GM21526 (cell line): ENCODE measurements around the gene ARRDC2.

Source experiments
- ATAC-seq: cut with Tn5 transposase; IDR thresholded peaks from one replicate; pipeline ENCODE4 v1.9.1; 2021; ENCODE audit warnings: moderate library complexity; ENCODE audit not compliant: unreplicated experiment, low FRiP score

Gene ARRDC2

DNA sequence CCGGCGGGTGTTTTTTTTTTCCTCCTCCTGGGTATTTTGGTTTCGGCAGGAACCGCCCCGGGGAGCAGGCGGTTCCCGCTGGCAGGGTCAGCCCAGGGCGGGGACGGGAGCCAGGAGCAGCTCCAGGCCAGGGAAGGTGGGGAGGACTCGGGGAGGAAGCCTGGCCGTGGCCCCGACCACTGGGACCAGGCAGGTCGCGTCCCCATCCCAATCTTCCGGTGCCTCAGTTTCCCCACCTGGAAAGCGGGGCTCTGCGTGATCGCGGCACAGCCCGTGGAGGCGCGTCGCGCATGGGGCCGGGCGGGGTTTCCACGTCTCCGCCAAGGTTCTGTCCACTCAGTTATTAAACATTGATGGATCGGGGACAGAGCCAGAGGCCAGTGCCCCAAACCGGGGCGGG is 43.9 kb downstream of the ARRDC2 start:
- ATAC-seq = no peak

DNA sequence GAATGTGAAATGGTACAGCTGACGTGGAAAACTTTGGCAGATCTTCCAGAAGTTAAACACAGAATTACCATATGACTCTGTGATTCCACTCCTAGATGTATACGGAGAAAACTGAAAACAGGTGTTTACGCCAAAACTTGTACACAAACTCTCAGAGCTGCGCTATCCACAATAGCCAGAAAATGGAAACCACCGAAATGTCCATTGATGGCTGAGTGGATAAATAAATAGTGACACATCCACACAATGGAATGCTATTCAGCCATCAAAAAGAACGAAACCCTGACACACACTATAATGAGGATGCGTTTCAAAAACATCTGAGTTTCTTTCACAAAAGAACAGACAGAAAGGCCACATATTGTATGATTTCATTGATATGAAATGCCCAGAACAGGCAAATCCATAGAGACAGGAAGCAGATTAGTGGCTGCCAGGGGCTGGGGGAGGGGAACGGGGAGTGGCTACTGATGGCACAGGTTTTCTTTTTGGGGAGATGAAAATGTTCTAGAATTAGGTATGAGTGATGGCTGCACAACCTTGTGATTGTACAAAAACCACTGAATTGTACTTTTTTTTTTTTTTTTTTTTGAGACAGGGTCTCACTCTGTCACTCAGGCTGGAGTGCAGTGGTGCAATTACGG is 45.7 kb downstream of the ARRDC2 start:
- ATAC-seq = no peak

DNA sequence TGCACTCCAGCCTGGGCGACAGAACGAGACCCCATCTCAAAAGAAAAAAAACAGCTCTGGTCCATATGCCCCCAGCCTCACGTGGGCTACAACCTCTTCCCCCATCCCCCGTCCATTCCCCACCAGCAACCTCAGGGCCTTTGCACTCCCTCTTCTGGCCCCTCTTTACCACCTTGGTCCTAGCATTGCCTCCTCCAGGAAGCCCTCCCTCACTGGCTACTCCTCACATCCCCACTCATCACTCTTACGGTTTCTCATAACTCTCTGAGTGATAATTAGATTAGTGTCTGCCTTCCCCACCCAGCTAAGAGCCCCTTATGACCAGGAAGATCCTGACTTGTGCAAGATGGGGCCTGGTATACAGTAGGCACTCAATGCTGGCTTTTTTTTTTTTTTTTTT is 48.0 kb downstream of the ARRDC2 start:
- no peak for ATAC-seq

DNA sequence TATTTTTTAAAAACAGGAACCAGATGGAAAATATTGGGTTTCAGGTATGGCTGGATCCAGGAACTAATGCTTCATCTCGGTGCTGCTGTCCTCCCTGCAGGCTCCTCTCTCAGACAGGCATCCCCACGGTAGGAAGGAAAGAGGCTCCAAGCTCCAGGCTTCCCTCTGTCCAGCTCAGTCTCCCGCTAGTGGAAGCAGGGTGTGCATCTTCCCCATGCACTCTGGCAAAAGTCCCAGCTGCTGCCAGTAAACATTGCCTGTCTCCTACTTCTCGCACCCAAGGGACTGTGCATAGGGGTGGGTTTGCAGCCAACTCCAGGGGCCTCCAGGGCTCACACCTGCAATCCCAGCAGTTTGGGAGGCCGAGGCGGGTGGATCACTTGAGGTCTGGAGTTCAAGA is 49.6 kb downstream of the ARRDC2 start:
- ATAC-seq = no peak

DNA sequence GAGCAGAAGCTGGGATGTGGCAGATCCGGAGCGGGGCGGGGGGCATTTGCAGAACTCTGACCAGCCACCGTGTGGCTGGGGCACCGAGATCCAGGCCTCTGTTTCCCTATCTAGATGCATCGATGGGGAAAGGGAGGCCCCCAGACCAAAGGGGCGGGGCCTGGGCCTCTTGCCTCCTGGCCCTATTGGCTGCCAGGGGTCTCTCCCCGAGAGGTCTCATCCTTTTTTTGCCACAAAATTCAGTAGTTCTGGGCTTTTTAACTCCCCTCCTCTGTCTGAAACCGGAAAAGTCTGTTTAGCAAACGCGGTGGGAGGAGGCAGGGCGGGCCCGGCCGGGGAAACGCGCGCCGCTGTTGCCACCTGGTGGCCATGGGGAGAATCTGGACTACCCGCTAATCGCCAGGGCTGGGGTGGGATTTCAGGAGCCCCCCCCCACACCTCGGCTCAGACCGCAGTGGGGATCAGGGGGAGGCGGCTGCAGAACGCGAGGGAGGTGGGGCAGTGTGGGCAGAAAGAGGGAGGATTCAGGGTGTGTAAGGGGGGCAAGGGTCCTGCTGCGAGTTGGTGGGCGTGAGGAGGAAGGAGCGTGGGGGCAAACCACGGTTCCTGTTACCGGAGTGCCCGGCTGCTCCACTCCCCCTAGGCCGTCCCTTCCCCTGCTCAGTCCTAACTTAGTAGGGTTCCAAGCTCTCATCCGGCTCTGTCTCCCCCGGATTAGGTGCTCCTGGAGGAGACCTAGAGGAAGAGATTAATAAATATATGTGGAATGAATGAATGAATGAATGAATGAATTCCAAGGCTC is 50.4 kb downstream of the ARRDC2 start:
- ATAC-seq = no peak

DNA sequence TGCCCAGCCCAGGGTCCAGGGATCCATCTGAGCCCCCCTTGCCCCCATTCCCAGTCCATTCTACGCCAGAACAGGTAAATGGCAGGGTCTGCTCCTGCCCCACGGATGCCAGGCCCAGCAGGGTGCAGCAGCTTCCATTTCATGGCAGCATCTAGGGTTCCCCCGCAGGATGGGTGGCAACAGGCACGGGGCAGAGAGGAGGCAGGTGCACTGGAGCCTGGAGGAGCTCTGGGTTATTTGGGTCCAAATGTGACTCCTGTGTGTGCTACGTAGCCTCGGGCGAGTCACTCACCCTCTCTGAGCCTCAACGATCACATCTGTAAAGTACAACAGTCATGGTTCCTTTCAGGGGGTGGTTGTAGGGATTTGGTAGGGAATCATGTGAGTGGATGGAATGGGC is 51.3 kb downstream of the ARRDC2 start:
- no peak for ATAC-seq

DNA sequence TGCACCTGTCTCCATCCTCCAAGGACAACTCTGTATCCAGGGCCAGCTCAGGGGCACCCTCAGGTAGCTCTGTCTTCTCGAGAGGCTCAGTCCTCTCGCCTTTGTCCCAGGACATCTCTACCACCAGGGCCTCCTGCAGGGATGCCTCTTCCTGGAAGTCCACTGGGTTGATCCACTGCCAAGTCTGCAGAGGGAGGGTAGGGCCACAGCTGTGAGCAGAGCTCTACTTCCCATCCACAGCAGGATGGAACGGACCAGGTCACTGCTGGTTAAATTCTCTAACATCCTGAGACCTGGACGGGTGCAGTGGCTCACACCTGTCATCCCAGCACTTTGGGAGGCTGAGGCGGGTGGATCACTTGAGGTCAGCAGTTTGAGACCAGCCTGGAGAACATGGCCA is 51.9 kb downstream of the ARRDC2 start:
- no peak for ATAC-seq

DNA sequence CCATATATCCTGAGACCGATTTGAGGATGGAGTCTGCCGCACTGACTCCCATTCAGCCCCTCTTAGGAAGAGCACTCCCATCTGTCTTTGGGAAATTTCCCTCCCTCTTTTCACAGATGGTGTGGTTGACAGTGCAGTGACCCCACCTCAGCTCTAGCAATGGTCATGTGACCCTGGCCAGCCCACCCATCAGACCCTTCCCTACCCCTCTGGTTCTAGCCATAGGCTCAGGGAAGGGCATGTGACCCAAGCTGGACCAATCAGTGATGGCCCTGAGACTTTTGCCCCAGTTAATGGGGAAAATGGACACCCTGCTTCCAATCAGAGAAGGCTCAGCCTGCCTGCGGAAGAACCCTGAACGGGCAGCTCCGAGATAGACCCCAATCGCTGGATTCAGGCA is 52.5 kb downstream of the ARRDC2 start:
- ATAC-seq = no peak

DNA sequence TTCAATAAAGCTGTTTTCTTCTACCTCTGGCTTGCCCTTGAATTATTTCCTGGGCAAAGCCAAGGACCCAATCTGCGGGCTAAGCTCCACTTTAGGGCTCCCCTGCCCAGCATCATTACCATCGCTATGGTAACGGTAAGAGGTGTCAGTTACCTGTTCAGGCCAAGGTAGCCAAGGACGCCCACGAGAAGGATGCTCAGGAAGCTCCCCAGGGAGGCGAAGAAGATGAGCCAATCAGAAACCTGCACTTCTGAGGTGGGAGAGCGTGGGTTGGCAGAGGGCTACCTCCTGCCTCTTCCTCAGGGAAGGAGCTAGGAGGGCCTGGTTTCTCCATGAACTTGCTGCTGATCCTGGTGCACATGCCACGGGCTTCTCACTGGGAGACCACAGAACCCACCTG is 54.1 kb downstream of the ARRDC2 start:
- ATAC-seq = no peak

DNA sequence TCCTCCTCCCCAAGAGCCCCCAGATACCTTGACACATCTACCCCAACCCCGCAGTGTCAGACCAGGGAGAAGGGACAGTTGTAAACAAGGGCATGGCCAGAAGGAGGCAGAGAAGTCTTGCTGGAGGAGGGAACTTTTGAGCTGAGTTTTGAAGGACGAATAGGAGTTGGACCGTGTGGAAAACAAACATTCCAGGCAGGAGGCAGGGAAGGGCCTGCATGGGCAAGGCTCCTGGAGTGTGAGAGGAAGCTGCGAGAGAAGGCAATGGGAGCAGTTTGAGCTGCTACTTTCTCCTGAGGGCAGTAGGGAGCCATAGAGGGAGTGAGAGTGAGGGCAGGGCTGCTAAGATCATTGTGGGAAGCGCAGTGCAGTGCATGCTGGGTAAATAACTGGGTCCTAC is 55.5 kb downstream of the ARRDC2 start:
- no peak for ATAC-seq
